T-helper 17 cell (primary cell): ENCODE results near the gene MYCBP. TPM values are rescaled to one million over a fixed set of nuclear protein-coding genes. Genes with fewer than 3 reads are reported as not detected.

Experiments used
- ATAC-seq: fragments of 150-1000 bp; cut with Tn5 transposase; 2 replicates; pipeline ENCODE4 v1.10.0; 2021; ENCODE audit warnings: mild to moderate bottlenecking, moderate library complexity
- DNase-seq, 3 donors: peaks; one replicate each; pipeline versions ENCODE4 v3.0.0 to v3.0.0-alpha.2; 2020 to 2021
- H3K9me3 ChIP-seq: one replicate; pipeline ENCODE4 v1.7.0; 2013; ENCODE audit warnings: low read length, mild to moderate bottlenecking; ENCODE audit not compliant: control insufficient read depth, poor library complexity, severe bottlenecking
- H3K27ac Mint-ChIP-seq: one replicate; pipeline ENCODE4 v1.8.0; 2022; ENCODE audit warnings: mild to moderate bottlenecking, moderate library complexity, mixed read lengths
- H3K27me3 Mint-ChIP-seq: one replicate; pipeline ENCODE4 v1.8.0; 2022; ENCODE audit warnings: mixed read lengths
- H3K36me3 Mint-ChIP-seq: one replicate; pipeline ENCODE4 v1.8.0; 2022; ENCODE audit warnings: low read depth, mixed read lengths
- H3K4me1 Mint-ChIP-seq: one replicate; pipeline ENCODE4 v1.8.0; 2022; ENCODE audit warnings: mild to moderate bottlenecking, mixed read lengths
- H3K4me3 Mint-ChIP-seq: one replicate; pipeline ENCODE4 v1.8.0; 2022; ENCODE audit warnings: mild to moderate bottlenecking, moderate library complexity, mixed read lengths
- total RNA-seq, 4 donors: library from RNA in 2 of 4; stranded (reverse) in 2 of 4; gene quantifications; one replicate each; pipeline ENCODE4 v1.2.3 and lab custom pipeline; 2022 to 2026

The MYCBP gene
- total RNA-seq, 2 donors from 2014 or later = 4.9 to 9.8 TPM

GRCh38 chr1:38812981-38813380, 60.2 kb downstream of the MYCBP start:
- ATAC-seq (no peak), DNase-seq (no peak)
- H3K9me3 ChIP-seq = no peaks in the 10 kb centered on the region
- Mint-ChIP-seq H3K4me3 (no peak overlapping the region), H3K4me1 (peaks cover 4% of the 10 kb centered on the region), H3K36me3 (peaks cover 7% of the 10 kb centered on the region), H3K27me3 (peaks cover 90% of the 10 kb centered on the region), H3K27ac (no peak overlapping the region)

Other genes starting within 250 kb of the MYCBP start
- gene RRAGC, start 13.6 kb downstream of the MYCBP start, total RNA-seq = 10 to 100 TPM; 15.8 to 16.9 TPM
- not detected for gene GJA9, start 8.2 kb upstream of the MYCBP start, total RNA-seq
- not detected for gene RHBDL2, start 68.5 kb upstream of the MYCBP start, total RNA-seq
- 10 to 100 TPM; 74.2 to 82.1 TPM for gene AKIRIN1, start 117.9 kb upstream of the MYCBP start, total RNA-seq
- gene NDUFS5, start 153.0 kb upstream of the MYCBP start, total RNA-seq = 10 to 100 TPM; 86.6 to 94.0 TPM